A673 (cell line): ENCODE results near the gene ABI1.

Source experiments
- CTCF ChIP-seq: fragments of 300-800, 200-600 bp; sonication (generic); conservative IDR thresholded peaks from 2 replicates; pipeline ENCODE4 v1.5.1; 2017; ENCODE audit warnings: low read depth, mild to moderate bottlenecking, antibody characterized with exemption, low read length, moderate library complexity, mixed read lengths
- EZH2 ChIP-seq: fragments of 200-600 bp; sonication (generic); IDR thresholded peaks from 2 replicates; pipeline ENCODE4 v1.6.1; 2017; ENCODE audit warnings: borderline replicate concordance, low read depth, mild to moderate bottlenecking, mixed read lengths, antibody characterized with exemption, low read length; ENCODE audit not compliant: poor library complexity, severe bottlenecking

- TF ChIP-seq CTCF = no peak
- TF ChIP-seq EZH2 = no peak
Measured at GRCh38 chr10:26781797-26782196, 79.0 kb downstream of the ABI1 start.
